ENCODE results near the gene FAM83F.
"Not testable (repeated sequence)": the region's sequence is repeated elsewhere in the genome, so short reads cannot be mapped to it uniquely, and the experiment has no call there.

The FAM83F gene

DNA sequence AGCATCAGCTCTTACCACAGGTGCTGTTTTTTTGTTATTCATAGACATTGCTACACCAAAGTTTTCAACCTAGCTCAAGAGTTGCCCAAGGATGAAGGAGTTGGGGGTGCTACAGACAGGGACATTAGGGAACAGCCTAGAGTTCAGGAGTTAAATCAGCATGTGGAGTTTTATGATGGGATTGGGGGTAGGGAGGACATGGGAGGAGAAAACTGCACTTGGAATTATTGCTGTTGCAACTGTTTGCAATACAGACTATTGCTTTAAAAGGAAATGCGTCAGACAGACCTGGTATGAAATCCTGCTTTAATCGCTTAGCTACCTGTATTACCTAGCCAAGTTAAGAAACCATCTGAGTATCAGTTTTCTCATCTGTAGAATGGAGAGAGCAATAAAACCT is 28.3 kb upstream of the FAM83F start:
- no peak for DNase-seq

DNA sequence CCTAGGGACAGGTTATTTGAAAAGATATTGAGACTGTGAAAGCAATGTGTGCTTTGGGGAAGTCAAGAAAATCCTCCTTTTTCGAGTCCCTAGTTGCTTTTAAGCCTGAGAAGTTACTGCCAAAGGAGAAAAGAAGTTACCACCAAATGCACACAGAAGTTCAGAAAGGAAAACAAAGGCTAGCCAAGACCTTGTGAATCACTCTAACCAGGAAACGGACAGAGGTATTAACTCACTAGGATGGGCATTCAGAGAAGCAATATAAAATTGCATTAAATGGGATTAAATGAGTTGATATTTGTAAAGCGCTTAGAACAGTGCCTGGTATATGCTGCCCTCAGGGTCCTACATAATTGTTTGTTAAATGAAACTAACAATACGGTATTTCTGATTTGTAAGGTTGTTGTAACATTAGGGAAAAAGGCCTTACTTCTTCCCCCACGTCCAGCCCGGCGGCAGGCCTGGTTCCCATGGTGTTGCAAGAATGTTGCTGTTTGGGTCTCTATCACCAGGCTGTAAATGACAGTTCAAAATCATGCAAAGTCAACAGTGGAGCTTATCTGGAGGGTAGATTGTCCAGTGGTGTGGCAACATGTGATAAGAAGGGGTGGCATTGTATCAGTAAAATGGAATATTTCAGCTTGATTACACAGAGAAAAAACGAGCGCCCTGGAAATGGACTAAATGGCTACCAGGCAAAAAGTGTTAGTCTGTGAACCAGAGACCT is 27.5 kb upstream of the FAM83F start:
- DNase-seq = no peak

DNA sequence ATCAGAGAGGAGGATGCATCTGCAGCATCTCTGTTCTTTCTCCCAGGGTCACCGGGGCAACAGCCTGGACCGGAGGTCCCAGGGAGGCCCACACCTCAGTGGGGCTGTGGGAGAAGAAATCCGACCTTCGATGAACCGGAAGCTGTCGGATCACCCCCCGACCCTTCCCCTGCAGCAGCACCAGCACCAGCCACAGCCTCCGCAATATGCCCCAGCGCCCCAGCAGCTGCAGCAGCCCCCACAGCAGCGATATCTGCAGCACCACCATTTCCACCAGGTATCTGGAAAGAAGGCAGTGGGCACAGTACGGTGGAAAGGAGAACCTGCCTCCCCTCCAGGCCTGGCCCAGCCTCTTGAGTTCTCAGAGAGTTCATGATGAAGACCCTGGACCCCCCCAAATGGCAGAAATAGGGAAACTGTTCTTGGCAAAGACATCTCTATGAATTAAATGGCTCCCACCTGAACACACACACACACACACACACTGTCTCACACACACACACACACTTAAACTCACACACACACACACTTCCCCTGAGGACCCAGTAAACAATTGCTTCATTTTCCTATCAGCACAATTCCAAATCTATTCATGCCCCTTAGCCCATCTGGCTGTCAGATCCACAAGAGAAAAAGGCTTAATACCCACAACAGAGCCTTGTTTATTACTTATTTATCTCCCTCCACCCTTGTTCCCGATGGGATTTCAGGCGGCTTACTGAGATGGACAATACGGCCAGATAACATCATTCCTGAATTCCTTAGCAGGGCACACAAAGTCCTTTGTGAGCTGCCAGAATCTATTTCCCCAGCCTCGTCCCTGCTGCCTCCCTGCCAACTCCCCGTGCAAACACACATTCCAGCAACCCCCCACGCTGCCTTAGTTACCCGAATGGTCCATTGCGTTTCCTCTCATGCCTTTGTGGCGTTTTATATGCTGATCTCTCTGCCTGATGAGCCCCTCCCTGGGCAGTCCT is 26.5 kb upstream of the FAM83F start:
- DNase-seq = no peak

DNA sequence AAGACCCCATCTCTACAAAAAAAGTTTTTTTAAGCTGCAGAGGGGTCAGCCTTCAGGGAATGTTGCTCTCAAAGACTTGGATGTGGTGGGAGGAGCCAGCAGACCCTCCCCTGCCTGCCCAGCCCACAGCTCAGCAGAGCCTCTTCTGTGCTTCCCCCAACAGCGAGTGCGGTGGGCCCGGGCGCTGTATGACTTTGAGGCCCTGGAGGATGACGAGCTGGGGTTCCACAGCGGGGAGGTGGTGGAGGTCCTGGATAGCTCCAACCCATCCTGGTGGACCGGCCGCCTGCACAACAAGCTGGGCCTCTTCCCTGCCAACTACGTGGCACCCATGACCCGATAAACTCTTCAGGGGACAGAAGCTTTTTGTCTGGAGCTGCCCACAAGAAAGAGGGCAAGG is 24.0 kb upstream of the FAM83F start:
- DNase-seq = no peak

DNA sequence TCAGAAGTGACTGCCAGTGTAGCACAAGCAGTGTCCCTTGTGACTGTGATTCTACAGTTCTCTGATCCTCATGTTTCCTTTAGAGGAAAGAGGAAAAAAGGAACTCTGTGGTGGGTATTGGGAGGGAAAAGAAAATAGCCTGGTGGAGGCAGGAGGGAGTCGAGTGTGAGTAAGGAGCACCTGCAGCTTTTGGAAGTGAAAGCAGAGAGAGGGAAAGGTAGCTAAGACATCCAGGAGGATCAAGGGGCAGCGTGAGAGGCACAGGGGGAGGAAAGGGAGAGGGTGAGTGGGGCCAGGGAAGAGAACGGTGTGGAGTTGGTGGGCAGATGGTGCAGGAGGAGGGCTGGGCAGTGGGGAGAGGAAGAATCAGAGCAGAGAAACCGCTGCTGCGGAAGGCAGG is 22.1 kb upstream of the FAM83F start:
- no peak for DNase-seq

DNA sequence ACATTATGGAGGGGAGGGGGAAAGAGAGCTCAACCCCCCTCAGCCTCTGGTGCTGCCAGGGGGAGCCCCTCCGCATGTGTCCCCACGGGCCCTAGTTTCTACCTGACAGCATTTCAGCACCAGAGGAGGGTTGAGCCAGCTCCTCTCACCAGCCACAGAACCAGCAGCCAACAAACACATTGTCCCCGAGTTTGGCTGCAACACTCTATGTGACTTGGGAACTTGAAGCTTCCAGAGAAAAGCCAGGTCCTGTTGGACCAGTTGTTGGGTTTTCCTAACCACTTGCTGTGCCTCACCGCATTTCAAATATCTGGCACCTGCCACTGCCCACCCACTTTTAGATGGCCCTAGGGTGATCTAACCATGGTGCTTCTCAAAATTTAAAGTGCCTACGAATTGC is 21.1 kb upstream of the FAM83F start:
- DNase-seq = no peak

DNA sequence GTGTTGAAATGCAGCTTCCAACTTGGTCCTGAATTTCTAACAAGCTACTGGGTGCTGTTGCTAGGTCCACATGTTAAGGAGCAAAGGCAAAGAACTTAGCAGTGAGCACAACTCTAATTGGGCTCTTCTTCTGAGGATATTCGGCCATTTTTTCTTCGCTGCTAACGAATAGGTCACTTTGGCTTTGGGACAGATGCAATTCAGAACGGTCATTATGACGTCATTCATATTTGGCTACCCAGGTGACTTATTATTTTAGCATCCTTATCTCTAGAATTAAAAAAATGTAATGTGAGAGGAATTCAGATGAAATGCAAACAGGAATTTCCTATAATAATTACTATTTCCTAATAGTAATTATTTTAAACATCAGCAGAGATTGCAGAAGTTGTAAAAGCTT is 20.7 kb upstream of the FAM83F start:
- DNase-seq = no peak

DNA sequence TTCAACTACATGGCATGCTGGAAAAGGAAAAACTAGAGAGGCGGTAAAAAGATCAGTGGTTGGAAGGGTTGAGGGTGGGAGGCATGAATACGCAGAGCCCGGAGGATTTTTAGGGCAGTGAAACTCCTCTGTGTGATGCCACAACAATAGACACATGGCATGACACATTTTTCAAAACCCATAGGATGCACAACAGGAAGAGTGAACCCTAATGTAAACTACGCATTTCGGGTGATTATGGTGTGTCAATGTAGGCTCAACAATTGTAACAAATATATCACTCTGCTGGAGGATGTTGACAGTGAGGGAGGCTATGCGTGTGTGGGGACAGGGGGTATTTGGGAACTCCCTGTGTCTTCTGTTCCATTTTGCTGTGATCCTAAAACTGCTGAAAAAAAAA is 15.7 kb upstream of the FAM83F start:
- DNase-seq = no peak

DNA sequence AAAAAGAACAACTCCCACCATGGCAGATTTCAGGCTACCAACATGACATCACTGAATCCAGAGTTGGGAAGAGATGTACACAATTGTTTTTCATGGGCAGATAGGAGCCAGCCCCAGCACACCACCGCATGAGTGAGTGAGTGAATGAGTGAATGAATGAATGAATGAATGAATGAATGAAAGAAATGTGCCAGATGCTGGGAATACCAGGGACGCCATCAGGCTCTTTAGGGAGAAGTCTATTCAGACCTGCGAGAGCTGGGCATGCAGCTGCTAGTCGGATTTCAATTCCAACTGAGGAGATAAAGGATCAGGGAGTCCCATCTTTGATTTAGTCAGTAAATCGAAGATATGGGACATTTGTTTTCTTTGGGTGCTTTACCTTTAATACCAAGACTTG is 15.3 kb upstream of the FAM83F start:
- DNase-seq = no peak

DNA sequence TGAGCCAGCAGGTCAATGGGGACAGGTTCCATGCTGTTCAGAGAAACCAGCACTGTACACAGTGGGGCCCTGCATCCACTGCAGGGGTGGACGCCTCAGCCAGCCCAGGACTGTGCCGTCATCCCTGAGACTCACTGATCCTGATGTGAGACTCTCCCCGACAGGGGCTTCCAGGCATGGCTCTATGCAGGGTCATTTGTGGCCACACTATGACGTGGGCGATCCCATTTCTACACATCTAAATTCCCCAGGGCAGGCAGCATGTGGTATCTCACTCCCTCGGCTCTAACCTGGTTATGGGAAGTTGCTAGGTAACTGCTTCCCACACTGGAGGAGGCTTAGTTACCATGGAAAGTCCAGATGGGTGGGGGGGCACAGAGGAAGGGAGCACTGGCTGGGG is 14.2 kb upstream of the FAM83F start:
- no peak for DNase-seq

DNA sequence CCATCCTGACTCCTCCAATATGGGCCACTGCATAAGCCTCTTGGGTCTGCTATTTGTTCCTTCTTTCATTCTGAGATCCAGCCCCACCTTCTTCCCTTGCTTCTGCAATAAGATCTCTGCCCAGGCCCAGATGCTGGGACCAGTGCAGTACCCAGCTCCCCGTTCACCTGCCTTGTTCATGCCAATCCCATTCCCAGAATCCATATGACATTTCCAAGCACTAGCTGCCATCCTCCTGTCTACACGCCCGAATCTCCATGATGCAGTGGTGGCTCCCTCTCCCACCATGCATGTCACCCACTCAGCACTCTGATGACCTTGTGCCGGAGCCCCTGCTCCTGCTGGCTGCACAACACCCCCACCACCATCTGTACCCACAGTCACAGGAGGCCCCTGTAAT is 11.4 kb upstream of the FAM83F start:
- DNase-seq = no peak

DNA sequence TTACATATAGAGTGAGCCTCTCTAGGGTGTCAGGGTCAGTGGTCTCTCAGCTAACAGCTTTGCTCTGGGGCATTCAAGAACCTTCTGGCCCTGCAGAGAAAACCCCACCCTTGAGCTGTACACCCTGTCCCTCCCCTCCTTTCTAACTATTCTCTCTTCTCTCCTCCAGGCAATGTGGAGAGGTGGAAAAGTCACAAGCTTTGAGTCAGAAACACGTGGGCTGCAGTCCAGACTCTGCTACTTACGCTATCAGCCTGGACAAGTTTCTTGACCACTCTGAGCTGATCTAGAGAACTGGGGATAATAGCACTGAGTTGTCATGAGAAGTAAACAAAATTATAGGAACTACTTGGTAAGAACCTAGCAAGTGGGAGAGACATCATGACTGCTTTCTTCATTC is 10.7 kb upstream of the FAM83F start:
- no peak for DNase-seq

DNA sequence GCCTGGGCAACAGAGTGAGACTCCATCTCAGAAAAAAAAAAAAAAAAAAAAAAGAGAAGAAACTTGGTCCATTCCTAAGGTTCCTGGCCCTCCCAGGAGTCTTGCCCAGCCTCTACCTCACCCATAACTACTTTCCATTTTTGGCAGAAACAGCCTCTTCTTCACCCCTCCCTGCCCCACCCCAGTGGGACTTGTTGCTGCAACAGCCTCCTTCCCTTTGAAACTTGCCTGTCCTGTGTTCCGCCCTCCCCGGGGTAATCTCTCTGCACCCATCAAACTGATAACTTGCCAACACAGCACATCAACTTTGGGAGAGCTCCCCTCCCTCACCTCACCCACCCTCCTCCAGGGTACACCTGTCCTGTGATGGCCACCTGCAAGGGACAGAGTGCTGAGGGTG is 10.0 kb upstream of the FAM83F start:
- no peak for DNase-seq

DNA sequence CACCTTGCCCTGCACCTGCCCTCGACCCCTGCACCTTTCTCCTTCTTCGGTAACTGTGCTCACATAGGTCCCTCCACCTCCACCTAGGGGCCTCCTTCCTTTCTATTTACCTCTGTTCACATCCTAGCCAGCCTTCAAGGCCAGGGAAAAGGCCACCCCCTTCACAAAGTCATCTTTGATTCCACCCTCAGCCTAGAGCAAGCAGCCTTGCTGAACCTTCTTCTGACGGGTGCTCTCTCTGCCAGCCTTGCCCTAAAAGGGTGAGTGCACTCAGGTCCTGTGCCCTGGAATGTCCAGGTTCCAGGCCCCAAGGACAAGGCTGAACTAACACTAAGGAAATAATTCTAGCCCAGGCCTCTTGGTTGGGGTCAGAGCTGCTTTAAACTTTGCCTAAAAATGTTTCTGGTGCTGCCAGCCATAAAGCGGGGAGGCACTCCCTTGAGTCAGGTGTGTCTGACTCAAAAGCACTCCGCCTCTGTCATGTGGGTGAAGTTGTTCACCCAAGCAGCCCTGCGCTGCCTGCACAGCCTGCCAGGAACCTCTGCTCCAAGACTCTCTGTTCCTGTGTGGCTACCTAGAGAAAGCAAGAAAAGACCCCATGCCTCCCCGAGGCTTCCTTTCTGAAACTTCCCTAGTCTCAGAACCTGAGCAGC is 9.2 kb upstream of the FAM83F start:
- no peak for DNase-seq

DNA sequence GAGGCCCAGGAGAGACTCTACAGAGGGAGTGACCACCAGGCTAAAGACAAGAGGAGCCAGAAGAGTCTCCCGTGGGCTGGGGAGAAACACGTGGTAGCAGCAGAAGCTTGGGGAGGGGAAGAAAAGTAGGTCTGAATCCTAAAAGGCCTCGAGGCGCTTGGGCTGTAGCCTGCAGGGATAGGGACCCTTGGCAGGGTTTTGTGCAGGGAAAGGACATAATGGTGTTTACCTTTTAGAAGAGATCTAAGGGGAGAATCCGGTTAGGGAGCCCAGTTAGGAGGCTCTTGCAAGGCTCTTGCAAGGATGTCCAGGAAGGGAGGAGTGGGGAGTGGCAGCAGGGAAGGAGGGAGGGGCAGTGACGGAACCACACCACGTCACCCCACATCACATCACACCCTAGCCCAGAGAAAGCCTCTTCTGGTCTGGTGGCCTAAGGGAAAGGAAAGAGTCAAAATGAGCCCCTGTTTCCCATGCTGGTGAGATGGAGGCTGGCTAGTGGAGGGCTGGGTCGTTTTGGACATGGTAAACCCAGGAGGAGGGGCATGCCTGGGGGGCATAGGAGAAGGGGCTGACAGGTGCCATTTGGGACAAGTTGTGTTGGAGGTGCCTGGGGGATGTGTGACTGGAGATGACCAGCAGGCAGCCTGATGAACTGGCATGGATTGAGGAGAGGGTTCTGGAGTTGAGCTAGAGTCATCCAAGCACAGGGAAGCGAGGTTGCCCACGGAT is 6.2 kb upstream of the FAM83F start:
- DNase-seq = no peak

DNA sequence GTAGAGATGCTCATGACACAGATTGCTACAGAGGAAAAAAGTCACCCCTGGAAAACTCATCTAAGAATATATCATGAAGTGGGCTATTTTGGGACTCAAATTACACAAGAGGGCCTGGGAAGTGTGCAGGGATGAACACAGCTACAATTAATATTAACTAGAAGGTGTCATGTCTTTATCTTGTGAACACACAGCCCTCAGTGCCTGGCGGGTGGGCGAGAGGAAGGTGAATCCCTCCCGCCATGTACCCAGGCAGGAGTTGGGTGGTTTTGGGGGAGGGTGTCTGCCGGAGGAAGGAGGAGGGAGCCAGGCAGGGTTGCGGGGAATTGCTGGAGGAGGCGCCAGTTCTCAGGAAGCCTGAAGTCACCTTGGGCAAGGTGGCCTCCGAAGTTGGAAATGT is 5.1 kb upstream of the FAM83F start:
- DNase-seq = no peak

DNA sequence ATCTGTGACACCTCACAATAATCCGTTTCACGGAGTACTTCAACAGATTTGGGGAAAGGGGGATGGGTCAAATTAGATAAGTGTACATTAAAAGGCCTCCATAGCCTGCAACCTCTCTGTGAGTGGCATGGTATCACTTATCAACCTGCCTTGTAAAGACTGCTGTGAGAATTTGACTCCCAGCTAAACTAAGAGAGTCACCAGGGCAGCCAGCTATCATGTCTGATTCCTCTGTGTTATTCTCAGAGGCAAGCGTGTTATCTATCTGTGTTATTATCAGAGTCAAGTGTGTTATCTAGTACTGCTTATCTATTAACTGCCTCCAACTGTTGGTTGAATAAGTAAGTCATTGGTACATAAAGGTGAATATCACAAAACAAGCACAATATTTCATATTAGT is 4.1 kb upstream of the FAM83F start:
- no peak for DNase-seq

DNA sequence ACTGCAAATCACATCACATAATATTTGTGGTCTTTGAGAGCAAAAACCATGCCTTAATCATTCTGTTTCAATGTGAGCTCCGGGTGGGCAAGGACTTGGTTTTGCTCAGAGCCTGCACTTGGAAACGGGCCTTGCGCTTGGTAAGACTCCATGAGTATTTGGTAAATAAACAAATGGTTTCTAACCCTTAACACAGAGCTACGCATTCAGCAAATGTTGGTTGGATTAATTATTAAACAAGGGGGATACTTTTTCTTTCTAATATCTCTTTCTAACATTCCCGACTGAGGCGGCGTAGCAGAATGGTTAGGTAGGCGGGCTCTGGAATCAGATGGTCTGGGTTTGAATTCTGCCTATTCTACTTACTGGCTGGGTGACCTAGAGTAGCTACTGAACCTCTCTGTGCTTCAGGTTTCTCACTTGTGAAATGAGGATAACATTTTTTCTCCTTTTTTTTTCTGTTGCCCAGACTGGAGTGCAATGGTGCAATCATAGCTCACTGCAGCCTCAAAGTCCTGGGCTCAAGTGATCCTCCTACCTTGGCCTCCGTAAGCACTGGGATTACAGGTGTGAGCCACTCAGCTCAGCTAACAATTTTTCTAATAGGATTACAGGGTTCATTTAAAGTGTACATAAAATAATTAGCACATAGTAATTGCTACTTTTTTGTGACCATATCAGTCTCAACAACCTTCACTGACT is 3.4 kb upstream of the FAM83F start:
- no peak for DNase-seq

DNA sequence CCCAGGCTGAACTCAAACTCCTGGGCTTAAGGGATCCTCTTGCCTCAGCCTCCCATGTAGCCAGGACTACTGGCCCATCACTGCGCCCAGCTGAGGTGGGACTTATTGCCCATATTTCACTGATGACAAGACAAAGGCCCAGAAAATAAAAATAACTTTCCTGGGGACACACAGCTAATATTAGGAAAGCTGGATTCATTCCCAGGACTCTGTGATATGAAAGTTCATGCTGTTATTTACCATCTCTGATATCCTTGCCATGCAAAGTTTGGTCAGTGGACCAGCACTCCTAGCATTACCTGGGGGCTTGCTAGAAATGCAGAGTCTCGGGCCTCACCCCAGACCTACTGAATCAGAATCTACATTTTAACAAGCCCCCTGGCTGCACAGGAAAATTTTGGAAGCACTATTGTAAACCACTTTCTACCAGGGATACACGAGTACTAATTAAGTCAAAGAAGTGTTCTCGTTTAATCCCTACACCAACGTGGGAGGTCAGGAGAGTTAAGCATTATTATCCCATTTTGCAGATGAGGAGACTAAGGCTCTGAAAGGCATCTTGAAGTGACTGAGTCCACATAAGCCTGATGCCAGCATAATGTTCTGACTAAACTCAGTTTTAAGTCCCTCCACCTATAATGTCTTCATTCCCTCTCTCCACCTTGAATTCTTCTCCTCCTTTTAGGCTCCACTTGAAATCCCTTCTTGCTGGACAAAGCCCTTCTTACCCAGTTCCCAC is 2.5 kb upstream of the FAM83F start:
- DNase-seq = no peak

DNA sequence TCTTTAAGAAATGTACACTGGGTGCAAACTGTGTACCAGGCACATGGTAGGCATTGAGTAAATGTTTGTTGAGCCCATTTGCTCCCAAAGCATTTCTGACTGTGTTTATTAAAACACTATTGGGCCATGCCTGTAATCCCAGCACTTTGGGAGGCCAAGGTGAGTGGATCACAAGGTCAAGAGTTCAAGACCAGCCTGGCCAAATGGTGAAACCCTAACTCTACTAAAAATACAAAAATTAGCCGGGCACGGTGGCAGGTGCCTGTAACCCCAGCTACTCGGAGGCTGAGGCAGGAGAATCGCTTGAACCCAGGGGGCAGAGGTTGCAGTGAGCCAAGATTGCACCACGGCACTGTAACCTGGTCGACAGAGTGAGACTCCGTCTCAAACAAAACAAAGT is 1.9 kb upstream of the FAM83F start:
- DNase-seq = not testable (repeated sequence)

DNA sequence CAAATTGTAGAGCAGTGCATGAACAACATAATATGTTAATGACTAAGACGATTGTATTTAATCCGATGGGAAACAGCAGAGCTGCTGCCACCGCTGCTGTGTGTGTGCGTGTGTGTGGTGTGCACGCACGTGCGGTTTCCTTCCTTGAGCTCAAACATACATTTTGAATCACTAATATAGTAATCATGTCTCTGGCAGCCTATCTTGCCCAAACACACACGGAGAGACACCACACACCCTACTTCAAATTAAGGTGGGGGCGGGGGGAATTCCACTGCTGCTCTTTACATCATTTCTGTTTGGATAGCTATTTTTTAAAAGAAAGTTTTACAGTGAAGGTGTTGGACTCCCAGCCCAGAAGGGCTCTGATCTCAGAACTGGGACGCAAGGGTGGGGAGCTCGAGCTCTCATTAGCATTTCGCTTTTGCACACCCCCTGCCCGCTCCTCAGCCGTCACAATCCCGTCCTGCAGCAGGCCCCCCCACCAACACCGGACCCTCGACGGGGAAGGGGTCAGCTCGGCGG is 651 bp upstream of the FAM83F start:
- no peak for DNase-seq
